Body of pancreas (tissue), 4 donors: ENCODE results near the gene SOX6.

Source experiments
- CTCF ChIP-seq, 7 experiments: fragments of 450-650 bp in 4 of 7; fragments of 200-600 bp in 3 of 7; sonication (generic) in 3 of 7; IDR thresholded peaks; one replicate each; pipeline ENCODE4 v1.5.1; 2016 to 2019; ENCODE audit warnings: antibody characterized with exemption in 7 of 7
- POLR2A ChIP-seq, 3 donors: fragments of 450-650 bp; IDR thresholded peaks; one replicate each; pipeline ENCODE4 v1.6.1; 2016; ENCODE audit warnings: antibody characterized with exemption in 3 of 3, mild to moderate bottlenecking in 2 of 3

GRCh38 chr11:15933886-15934625, 422.3 kb downstream of the SOX6 start:
- TF ChIP-seq CTCF (IDR thresholded peaks at IDR 0.05) (no peak), POLR2A (IDR thresholded peaks at IDR 0.05) (no peak)
